Smooth muscle cell (in vitro differentiated cells): ENCODE results near the gene ITGAX. TPM values are rescaled to one million over a fixed set of nuclear protein-coding genes. Genes with fewer than 3 reads are reported as not detected.

Experiments
- DNase-seq: peaks from one replicate; lab custom pipeline; 2025; ENCODE audit not compliant: unreplicated experiment; lab: John Stamatoyannopoulos, UW
- H2AFZ ChIP-seq: fragments of 200-600 bp; sonication (generic); 2 replicates; pipeline ENCODE4 v1.6.0; 2016; ENCODE audit warnings: antibody characterized with exemption, low read depth, mild to moderate bottlenecking
- H3F3A ChIP-seq: fragments of 200-600 bp; sonication (generic); 2 replicates; pipeline ENCODE4 v1.6.0; 2017; ENCODE audit warnings: antibody characterized with exemption, low read depth
- H3K27ac ChIP-seq: fragments of 200-600 bp; sonication (generic); 2 replicates; pipeline ENCODE4 v1.5.1; 2016; ENCODE audit warnings: low read depth, mild to moderate bottlenecking
- H3K27me3 ChIP-seq: fragments of 200-600 bp; sonication (generic); 2 replicates; pipeline ENCODE4 v1.6.1; 2016; ENCODE audit warnings: low read depth, mild to moderate bottlenecking
- H3K36me3 ChIP-seq: fragments of 200-600 bp; sonication (generic); 2 replicates; pipeline ENCODE4 v1.5.1; 2016; ENCODE audit warnings: low read depth
- H3K4me1 ChIP-seq: fragments of 200-600 bp; sonication (generic); 2 replicates; pipeline ENCODE4 v1.5.1; 2016; ENCODE audit warnings: low read depth
- H3K4me2 ChIP-seq: fragments of 200-600 bp; sonication (generic); 2 replicates; pipeline ENCODE4 v1.6.0; 2016; ENCODE audit warnings: mild to moderate bottlenecking
- H3K4me3 ChIP-seq: fragments of 200-600 bp; sonication (generic); 2 replicates; pipeline ENCODE4 v1.5.1; 2016; ENCODE audit warnings: mild to moderate bottlenecking
- H3K79me2 ChIP-seq: fragments of 200-600 bp; sonication (generic); 2 replicates; pipeline ENCODE4 v1.6.0; 2016; ENCODE audit warnings: low read depth, mild to moderate bottlenecking
- H3K9ac ChIP-seq: fragments of 200-600 bp; sonication (generic); 2 replicates; pipeline ENCODE4 v1.6.0; 2016; ENCODE audit warnings: low read depth
- H3K9me3 ChIP-seq: fragments of 200-600 bp; sonication (generic); replicated peaks from 2 replicates; pipeline ENCODE4 v1.5.1; 2016; ENCODE audit warnings: low read depth
- H4K20me1 ChIP-seq: fragments of 200-600 bp; sonication (generic); 2 replicates; pipeline ENCODE4 v1.6.0; 2016; ENCODE audit warnings: low read depth
- CTCF ChIP-seq: fragments of 200-600 bp; sonication (generic); IDR thresholded peaks from 2 replicates; pipeline ENCODE4 v1.5.1; 2017; ENCODE audit warnings: borderline replicate concordance, mild to moderate bottlenecking, antibody characterized with exemption; ENCODE audit not compliant: insufficient read depth, poor library complexity, severe bottlenecking
- WGBS: methylation state at CpG from one replicate; pipeline ENCODE4 v1.1.7; 2016; ENCODE audit warnings: low lambda C conversion rate; 5-methylcytosine and 5-hydroxymethylcytosine counted together
- polyA plus RNA-seq: library from polyadenylated mRNA; unstranded; fragments of >200 nt; fragmentation: Nextera tagmentation; extraction: Ambion mirVana; gene quantifications from 2 replicates; pipeline ENCODE4 v1.2.1, GENCODE V29; 2016
- total RNA-seq: library from RNA; depleted of rRNA; stranded (reverse); fragments of >200 nt; gene quantifications from 2 replicates; pipeline ENCODE4 v1.2.3, GENCODE V29; 2014

Gene ITGAX
- total and polyA plus RNA-seq, 2 experiments from 2014 or later: 0.31 TPM; not detected in 1

GRCh38 chr16:31360251-31360650 is 5.3 kb downstream of the ITGAX start:
- H3K9ac ChIP-seq: no peak overlapping the region
- no peaks in the 10 kb centered on the region for H3K79me2 ChIP-seq
- no peaks in the 10 kb centered on the region for H3K4me1 ChIP-seq
- DNase-seq: no peak
- H3K27me3 ChIP-seq: no peaks in the 10 kb centered on the region
- no peak overlapping the region for H3K27ac ChIP-seq
- H3K4me2 ChIP-seq: no peak overlapping the region
- no peaks in the 10 kb centered on the region for H4K20me1 ChIP-seq
- no peaks in the 10 kb centered on the region for H3K9me3 ChIP-seq
- no peaks in the 10 kb centered on the region for H3K36me3 ChIP-seq
- H3F3A ChIP-seq: no peaks in the 10 kb centered on the region
- H2AFZ ChIP-seq: no peak overlapping the region
- H3K4me3 ChIP-seq: no peak overlapping the region
- no peak for TF ChIP-seq CTCF
- WGBS: 89% methylated on average over 7 of the region's 7 CpGs

DNA sequence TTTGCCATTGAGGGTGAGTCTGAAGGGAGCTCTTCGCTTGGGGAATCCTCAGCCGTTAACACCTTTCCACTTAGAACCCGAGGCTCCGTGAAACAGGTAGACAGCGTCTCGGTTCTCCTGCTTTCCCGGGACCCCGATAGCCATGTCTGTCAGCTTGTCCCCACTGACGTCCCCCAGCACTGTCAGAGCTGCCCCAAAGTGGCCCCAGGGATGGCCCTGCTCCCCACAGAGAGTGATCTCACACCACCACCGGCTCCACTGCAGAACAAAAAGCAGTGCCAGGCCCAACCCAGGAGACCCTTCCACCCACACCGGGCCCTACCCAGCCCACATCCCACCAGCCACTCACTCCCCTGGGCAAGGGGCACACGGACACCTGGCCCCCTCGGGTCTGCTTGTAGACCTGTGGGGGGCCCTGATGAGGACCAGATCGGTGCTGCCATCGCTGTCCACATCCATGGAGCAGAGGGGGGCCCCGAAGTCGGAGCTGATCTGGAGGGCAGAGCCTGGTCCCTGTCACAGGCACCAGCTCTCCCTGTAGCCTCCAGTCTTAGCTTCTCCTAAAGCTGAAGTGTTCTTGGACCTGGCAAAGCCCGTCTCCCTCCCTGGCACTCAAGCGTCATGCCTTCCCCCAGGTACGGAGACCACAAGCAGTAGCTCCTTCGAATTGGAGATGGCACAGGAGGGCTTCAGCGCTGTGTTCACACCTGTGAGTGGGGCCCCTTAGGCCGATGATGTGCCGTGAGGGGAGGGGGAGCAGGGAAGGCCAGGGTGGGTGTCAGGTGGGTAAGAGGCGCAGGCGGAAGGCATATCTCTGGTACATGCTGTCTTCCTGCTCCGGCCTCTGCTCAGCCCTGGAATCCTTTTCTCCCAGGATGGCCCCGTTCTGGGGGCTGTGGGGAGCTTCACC is 6.5 kb downstream of the ITGAX start:
- Histone ChIP-seq H3K9me3 (no peaks in the 10 kb centered on the region), H2AFZ (no peak overlapping the region), H3K4me1 (no peaks in the 10 kb centered on the region), H3K9ac (no peak overlapping the region), H3F3A (no peaks in the 10 kb centered on the region), H3K4me2 (no peak overlapping the region), H3K4me3 (no peak overlapping the region), H3K27ac (no peak overlapping the region), H3K36me3 (no peaks in the 10 kb centered on the region), H3K27me3 (no peaks in the 10 kb centered on the region), H4K20me1 (no peaks in the 10 kb centered on the region), H3K79me2 (no peaks in the 10 kb centered on the region)
- TF ChIP-seq CTCF: no peak
- no peak for DNase-seq
- 91% methylated on average over 28 of the region's 28 CpGs for WGBS

- H3K4me3 ChIP-seq: no peak overlapping the region
- no peak overlapping the region for H3K27ac ChIP-seq
- no peaks in the 10 kb centered on the region for H3K79me2 ChIP-seq
- no peak for DNase-seq
- H2AFZ ChIP-seq: no peak overlapping the region
- no peaks in the 10 kb centered on the region for H3F3A ChIP-seq
- no peaks in the 10 kb centered on the region for H4K20me1 ChIP-seq
- no peak overlapping the region for H3K4me2 ChIP-seq
- no peak for TF ChIP-seq CTCF
- H3K9me3 ChIP-seq: no peaks in the 10 kb centered on the region
- no peaks in the 10 kb centered on the region for H3K36me3 ChIP-seq
- WGBS: 87% methylated on average over 11 of the region's 26 CpGs
- H3K4me1 ChIP-seq: no peaks in the 10 kb centered on the region
- H3K9ac ChIP-seq: no peak overlapping the region
- no peaks in the 10 kb centered on the region for H3K27me3 ChIP-seq
Measured at GRCh38 chr16:31362476-31363405, 7.8 kb downstream of the ITGAX start.
